Tibial nerve (tissue), 3 donors: ENCODE results near the gene MINDY3.

Experiments
- CTCF ChIP-seq, 5 experiments: fragments of 200-600 bp in 3 of 5; fragments of 450-650 bp in 2 of 5; sonication (generic) in 3 of 5; IDR thresholded peaks; one replicate each; pipeline ENCODE4 v1.5.1; 2016 to 2019; ENCODE audit warnings: antibody characterized with exemption in 5 of 5, mild to moderate bottlenecking in 3 of 5, moderate library complexity in 2 of 5
- POLR2A ChIP-seq, 2 donors: fragments of 450-650 bp; IDR thresholded peaks; one replicate each; pipeline ENCODE4 v1.6.1; 2017; ENCODE audit warnings: antibody characterized with exemption in 2 of 2, mild to moderate bottlenecking in 2 of 2, moderate library complexity in 2 of 2

GRCh38 chr10:15881542-15881941, 21.2 kb upstream of the MINDY3 start:
- TF ChIP-seq CTCF (IDR thresholded peaks at IDR 0.05) (no peak), POLR2A (IDR thresholded peaks at IDR 0.05) (no peak)
